HFFc6 (cell line): ENCODE data around the gene PCDH18. TPM values are rescaled to one million over a fixed set of nuclear protein-coding genes. Genes with fewer than 3 reads are reported as not detected.
A peak's percentile ranks its signal among the peaks of the same experiment; 100 is the strongest.
"Not testable (repeated sequence)": the region's sequence is repeated elsewhere in the genome, so short reads cannot be mapped to it uniquely, and the experiment has no call there.

Source experiments
- DNase-seq: peaks from one replicate; pipeline ENCODE4 v3.0.0-alpha.2; 2018
- H3K27ac Mint-ChIP-seq: 2 replicates; pipeline ENCODE4 v1.8.0; 2020; ENCODE audit warnings: mild to moderate bottlenecking, mixed read lengths
- H3K27me3 Mint-ChIP-seq: 2 replicates; pipeline ENCODE4 v1.8.0; 2021; ENCODE audit warnings: mild to moderate bottlenecking, moderate library complexity, mixed read lengths; ENCODE audit not compliant: insufficient read depth
- H3K36me3 Mint-ChIP-seq: 2 replicates; pipeline ENCODE4 v1.8.0; 2021; ENCODE audit warnings: low read depth, mixed read lengths
- H3K4me1 Mint-ChIP-seq: 2 replicates; pipeline ENCODE4 v1.8.0; 2020; ENCODE audit warnings: low read depth, mixed read lengths
- H3K4me3 Mint-ChIP-seq: 2 replicates; pipeline ENCODE4 v1.8.0; 2020; ENCODE audit warnings: mild to moderate bottlenecking, moderate library complexity, mixed read lengths
- H3K9me3 Mint-ChIP-seq: 2 replicates; pipeline ENCODE4 v1.8.0; 2020; ENCODE audit warnings: mild to moderate bottlenecking, mixed read lengths
- CTCF ChIP-seq: fragments of 200-600 bp; sonication (generic); IDR thresholded peaks from 2 replicates; pipeline ENCODE4 v1.5.0; 2021; ENCODE audit warnings: antibody characterized with exemption, mild to moderate bottlenecking
- total RNA-seq, 6 experiments: library from RNA; stranded (reverse); fragmentation: NEBNext Ultra II Directional; extraction: Animal tissue kit (Norgen Biotek cat#: 25700); gene quantifications; 2 replicates in 1 of 6; 3 replicates in 5 of 6; pipeline ENCODE4 v1.2.3, GENCODE V29; 2021

PCDH18 gene
- total RNA-seq, 6 experiments from 2014 or later, result 41.6 to 57.6 (median 53.9) TPM

- DNase-seq, result no peak
- Mint-ChIP-seq H3K36me3 (no peaks in the 10 kb centered on the region), H3K4me1 (peaks cover 50% of the 10 kb centered on the region), H3K27me3 (no peaks in the 10 kb centered on the region), H3K27ac (peak overlapping the region; percentile 70), H3K9me3 (no peaks in the 10 kb centered on the region), H3K4me3 (peak overlapping the region; percentile 86)
- no peak for TF ChIP-seq CTCF
Observed at GRCh38 chr4:137541876-137542646, 9.8 kb upstream of the PCDH18 start.

- Mint-ChIP-seq H3K4me1 (peaks cover 56% of the 10 kb centered on the region), H3K27ac (peak overlapping the region; percentile 70; the same call in 1 of the 2 replicates), H3K4me3 (peak overlapping the region; percentile 86), H3K9me3 (no peaks in the 10 kb centered on the region), H3K36me3 (no peaks in the 10 kb centered on the region), H3K27me3 (no peaks in the 10 kb centered on the region)
- TF ChIP-seq CTCF, result no peak
- no peak for DNase-seq
Observed at GRCh38 chr4:137541181-137541580, 8.9 kb upstream of the PCDH18 start.

GRCh38 chr4:137540356-137540755, 8.1 kb upstream of the PCDH18 start:
- no peak for TF ChIP-seq CTCF
- Mint-ChIP-seq H3K4me1 (peaks cover 49% of the 10 kb centered on the region), H3K27me3 (no peaks in the 10 kb centered on the region), H3K36me3 (no peaks in the 10 kb centered on the region), H3K27ac (no peak overlapping the region), H3K4me3 (no peak overlapping the region), H3K9me3 (no peaks in the 10 kb centered on the region)
- no peak for DNase-seq

GRCh38 chr4:137538526-137538925, 6.2 kb upstream of the PCDH18 start:
- Mint-ChIP-seq H3K9me3 (no peaks in the 10 kb centered on the region), H3K4me1 (peaks cover 41% of the 10 kb centered on the region), H3K27me3 (no peaks in the 10 kb centered on the region), H3K36me3 (no peaks in the 10 kb centered on the region), H3K27ac (no peak overlapping the region), H3K4me3 (no peak overlapping the region)
- no peak for TF ChIP-seq CTCF
- DNase-seq, result no peak

GRCh38 chr4:137537807-137538206, 5.5 kb upstream of the PCDH18 start:
- H3K4me3 Mint-ChIP-seq, H3K36me3 Mint-ChIP-seq, H3K9me3 Mint-ChIP-seq, DNase-seq, H3K27ac Mint-ChIP-seq, H3K27me3 Mint-ChIP-seq: not testable (repeated sequence)
- peaks cover 34% of the 10 kb centered on the region for H3K4me1 Mint-ChIP-seq

GRCh38 chr4:137536789-137537561, 4.7 kb upstream of the PCDH18 start:
- H3K4me3 Mint-ChIP-seq, result no peak overlapping the region
- no peaks in the 10 kb centered on the region for H3K27me3 Mint-ChIP-seq
- no peaks in the 10 kb centered on the region for H3K9me3 Mint-ChIP-seq
- H3K27ac Mint-ChIP-seq, result no peak overlapping the region; the same call in 1 of the 2 replicates
- H3K36me3 Mint-ChIP-seq, result no peaks in the 10 kb centered on the region
- no peak for TF ChIP-seq CTCF
- DNase-seq, result no peak
- peaks cover 26% of the 10 kb centered on the region for H3K4me1 Mint-ChIP-seq
